Ovary (tissue), 9 donors: ENCODE measurements around the gene TAAR2. TPM values are rescaled to one million over a fixed set of nuclear protein-coding genes. Genes with fewer than 3 reads are reported as not detected.
"Not testable (repeated sequence)": the region's sequence is repeated elsewhere in the genome, so short reads cannot be mapped to it uniquely, and the experiment has no call there.

Experiments
- DNase-seq, 5 donors: peaks; one replicate each; pipeline ENCODE4 v3.0.0-alpha.2; 2019 to 2020
- H3K27ac ChIP-seq, 2 donors: fragments of 200-600 bp; one replicate each; pipeline versions ENCODE4 v1.5.1 to v1.8.0; 2019 to 2022
- H3K27me3 ChIP-seq: fragments of 200-600 bp; one replicate; pipeline ENCODE4 v1.8.0; 2022
- H3K36me3 ChIP-seq: fragments of 200-600 bp; sonication (generic); one replicate; pipeline ENCODE4 v1.5.1; 2019
- H3K4me1 ChIP-seq: one replicate; pipeline ENCODE4 v1.8.1; 2013; ENCODE audit warnings: mild to moderate bottlenecking, moderate library complexity; ENCODE audit not compliant: insufficient read depth
- H3K4me3 ChIP-seq: fragments of 200-600 bp; sonication (generic); one replicate; pipeline ENCODE4 v1.5.1; 2017
- H3K9me3 ChIP-seq, 2 donors: fragments of 200-600 bp in 1 of 2; sonication (generic) in 1 of 2; one replicate each; pipeline versions ENCODE4 v1.5.1 to v1.8.1; 2013 to 2019; ENCODE audit warnings: mild to moderate bottlenecking in 1 of 2, moderate library complexity in 1 of 2
- EP300 ChIP-seq: sonication (generic); formaldehyde crosslinking; IDR thresholded peaks from one replicate; pipeline ENCODE4 v1.6.1; 2017; ENCODE audit warnings: antibody characterized with exemption
- POLR2A ChIP-seq: fragments of 450-650 bp; IDR thresholded peaks from one replicate; pipeline ENCODE4 v1.6.1; 2017; ENCODE audit warnings: antibody characterized with exemption, mild to moderate bottlenecking, moderate library complexity
- WGBS, 3 donors: extraction: QIAGEN DNeasy Blood & Tissue Kit in 1 of 3; methylation state at CpG; one replicate each; pipeline versions ENCODE4 v1.1.5 to v1.1.7; 2013 to 2017; 5-methylcytosine and 5-hydroxymethylcytosine counted together
- intact Hi-C, 4 donors: fragments of 100-400 bp; cut with DNase I; formaldehyde crosslinking; loops; one replicate each; pipeline versions ENCODE4 v1.11.0 to v1.15.1; 2022 to 2023
- polyA plus RNA-seq, 2 donors: library from polyadenylated mRNA; stranded (reverse); fragments of 200-250 nt in 1 of 2; fragments of 350-450 nt in 1 of 2; fragmentation: Illumina TruSeq in 1 of 2; extraction: RNeasy Lipid Tissue Mini Kit (QIAGEN cat#74804) in 1 of 2; gene quantifications; one replicate each; pipeline ENCODE4 v1.2.3, GENCODE V29; 2013 to 2014
- total RNA-seq, 7 donors: library from RNA; depleted of rRNA in 2 of 7; stranded (reverse); fragments of >200 nt in 2 of 7; fragmentation: NEBNext Ultra II Directional in 3 of 7; extraction: Animal tissue kit (Norgen Biotek cat#: 25700) in 3 of 7; gene quantifications; one replicate each; pipeline versions ENCODE4 v1.1.0 to v1.2.4, GENCODE V29; 2016 to 2023
- TF ChIP-seq, protein P1 (sequence below), 3 donors: fragments of 450-650 bp in 2 of 3; fragments of 200-600 bp in 1 of 3; IDR thresholded peaks; one replicate each; pipeline versions ENCODE4 v1.5.1 to v1.8.0; 2016 to 2022; ENCODE audit warnings: antibody characterized with exemption in 3 of 3, mild to moderate bottlenecking in 1 of 3
- donor health status: DM: no; HTN: no; CAD: no; lungs with moderate emphysema.
- donor health status: DM: no; HTN: no; CAD: no.
- donor health status: Bipolar disorder and iron deficiency.
- donor health status: DM: yes; HTN: yes; CAD: no.
- donor health status: DM: no; HTN: no; CAD: no.
- donor health status: DM: yes; HTN: yes; CAD: no.

Gene TAAR2
- total and polyA plus RNA-seq, 9 donors = not detected

DNA sequence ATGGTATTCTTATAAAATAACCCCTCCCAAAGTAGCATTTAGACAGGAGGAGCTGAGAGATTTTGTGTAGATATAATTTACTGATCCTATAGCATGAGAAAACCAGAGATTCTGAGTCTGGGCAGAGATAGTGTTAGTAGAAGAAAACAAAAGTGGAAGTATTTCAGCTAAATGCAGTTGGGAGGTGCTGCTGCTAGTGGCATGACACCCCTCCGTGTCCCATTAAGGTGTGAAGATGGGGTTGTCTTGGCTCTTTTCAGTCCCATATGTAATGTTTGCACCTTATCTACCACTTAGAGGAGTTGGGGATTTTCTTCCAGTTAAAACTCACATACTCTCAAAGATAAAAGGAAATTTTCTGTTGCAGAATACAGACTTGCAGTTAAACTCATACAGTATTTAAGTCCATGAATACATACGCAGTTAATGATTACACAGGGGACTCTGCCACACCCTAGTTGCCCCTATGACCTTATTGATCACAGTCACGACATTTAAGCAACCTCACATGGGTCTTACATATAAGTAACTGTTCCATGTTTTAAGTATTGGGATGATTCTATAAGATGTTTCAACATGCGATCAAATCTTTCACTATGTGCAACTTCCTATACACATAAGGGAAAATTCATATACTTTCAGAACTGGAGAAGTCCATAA is 11.5 kb downstream of the TAAR2 start:
- Histone ChIP-seq H3K4me1 (no peaks in the 10 kb centered on the region), H3K4me3 (no peak overlapping the region), H3K36me3 (no peaks in the 10 kb centered on the region), H3K27me3 (no peaks in the 10 kb centered on the region), H3K27ac (no peak overlapping the region), H3K9me3 (no peaks in the 10 kb centered on the region)
- TF ChIP-seq EP300 = no peak
- no peak for TF ChIP-seq POLR2A
- TF ChIP-seq, protein P1, sequence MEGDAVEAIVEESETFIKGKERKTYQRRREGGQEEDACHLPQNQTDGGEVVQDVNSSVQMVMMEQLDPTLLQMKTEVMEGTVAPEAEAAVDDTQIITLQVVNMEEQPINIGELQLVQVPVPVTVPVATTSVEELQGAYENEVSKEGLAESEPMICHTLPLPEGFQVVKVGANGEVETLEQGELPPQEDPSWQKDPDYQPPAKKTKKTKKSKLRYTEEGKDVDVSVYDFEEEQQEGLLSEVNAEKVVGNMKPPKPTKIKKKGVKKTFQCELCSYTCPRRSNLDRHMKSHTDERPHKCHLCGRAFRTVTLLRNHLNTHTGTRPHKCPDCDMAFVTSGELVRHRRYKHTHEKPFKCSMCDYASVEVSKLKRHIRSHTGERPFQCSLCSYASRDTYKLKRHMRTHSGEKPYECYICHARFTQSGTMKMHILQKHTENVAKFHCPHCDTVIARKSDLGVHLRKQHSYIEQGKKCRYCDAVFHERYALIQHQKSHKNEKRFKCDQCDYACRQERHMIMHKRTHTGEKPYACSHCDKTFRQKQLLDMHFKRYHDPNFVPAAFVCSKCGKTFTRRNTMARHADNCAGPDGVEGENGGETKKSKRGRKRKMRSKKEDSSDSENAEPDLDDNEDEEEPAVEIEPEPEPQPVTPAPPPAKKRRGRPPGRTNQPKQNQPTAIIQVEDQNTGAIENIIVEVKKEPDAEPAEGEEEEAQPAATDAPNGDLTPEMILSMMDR (IDR thresholded peaks at IDR 0.05) = no peak
- DNase-seq = no peak
- 54 to 63% (median 60%) methylated on average over 4 of the region's 4 CpGs for WGBS, 3 donors
- intact Hi-C loops = no loop called here

DNA sequence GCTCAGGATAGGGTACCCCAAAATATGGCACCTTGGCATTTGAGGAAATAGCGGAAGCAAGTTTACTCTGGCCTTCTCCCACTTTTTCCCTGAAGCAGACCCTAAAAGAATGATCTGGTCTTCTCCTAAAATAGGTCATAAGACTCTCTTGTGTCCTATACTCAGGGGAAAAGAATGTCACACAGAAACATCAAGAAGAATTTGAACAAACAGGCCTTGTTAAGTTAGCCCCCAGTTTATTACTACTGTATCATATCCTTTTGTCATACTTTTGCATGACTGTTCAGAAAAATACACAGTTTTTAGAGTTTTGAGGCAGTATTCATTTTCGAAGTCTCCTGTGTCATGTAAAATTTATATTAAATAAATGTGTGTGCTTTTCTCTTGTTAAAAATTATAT is 12.5 kb downstream of the TAAR2 start:
- H3K27me3 ChIP-seq = no peaks in the 10 kb centered on the region
- H3K4me3 ChIP-seq = no peak overlapping the region
- intact Hi-C loops = no loop called here
- no peaks in the 10 kb centered on the region for H3K4me1 ChIP-seq
- no peak for DNase-seq
- no peaks in the 10 kb centered on the region for H3K9me3 ChIP-seq
- H3K36me3 ChIP-seq = no peaks in the 10 kb centered on the region
- WGBS, 3 donors = 87 to 93% (median 92%) methylated on average over 2 of the region's 2 CpGs
- no peak overlapping the region for H3K27ac ChIP-seq
- TF ChIP-seq POLR2A (no peak), EP300 (no peak)
- TF ChIP-seq, protein P1 (IDR thresholded peaks at IDR 0.05) = no peak

DNA sequence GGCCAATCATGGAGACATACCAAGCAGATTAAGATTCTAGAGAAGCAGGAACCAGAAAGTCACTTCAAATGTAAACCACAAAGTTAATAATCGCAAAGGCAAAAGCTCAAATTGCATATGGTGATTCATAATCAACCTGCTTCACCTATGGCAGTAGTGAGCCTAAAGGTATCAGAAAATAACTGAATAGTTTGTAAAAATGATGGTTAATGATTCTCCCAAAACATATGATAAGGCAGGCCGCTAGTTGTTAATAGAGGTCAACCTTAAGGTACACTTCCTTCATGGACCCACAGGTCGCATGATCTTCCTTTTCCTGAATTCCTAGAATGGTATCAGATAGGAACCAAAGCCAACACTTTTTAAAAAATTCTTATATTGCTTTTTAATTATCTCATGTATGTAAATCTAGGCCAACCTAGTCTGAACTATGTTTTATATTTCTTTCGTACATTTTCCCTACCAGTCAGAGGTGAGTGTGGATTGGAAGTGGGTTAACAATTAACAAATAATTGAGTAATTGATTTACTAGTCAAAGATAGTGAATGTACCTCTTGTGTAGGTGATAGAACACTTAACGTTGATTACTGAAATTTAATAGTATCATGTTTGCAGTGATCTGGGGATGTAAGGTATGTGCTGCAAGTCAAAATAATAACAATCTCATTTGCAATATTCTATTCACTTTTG is 16.4 kb downstream of the TAAR2 start:
- 81 to 92% (median 83%) methylated on average over 5 of the region's 5 CpGs for WGBS, 3 donors
- Histone ChIP-seq H3K27me3 (no peaks in the 10 kb centered on the region), H3K4me3 (no peak overlapping the region), H3K36me3 (no peaks in the 10 kb centered on the region), H3K9me3 (no peaks in the 10 kb centered on the region), H3K4me1 (no peaks in the 10 kb centered on the region), H3K27ac (no peak overlapping the region)
- DNase-seq = no peak
- TF ChIP-seq EP300 (no peak), POLR2A (no peak)
- TF ChIP-seq, protein P1 (IDR thresholded peaks at IDR 0.05) = no peak
- intact Hi-C loops = no loop called here

DNA sequence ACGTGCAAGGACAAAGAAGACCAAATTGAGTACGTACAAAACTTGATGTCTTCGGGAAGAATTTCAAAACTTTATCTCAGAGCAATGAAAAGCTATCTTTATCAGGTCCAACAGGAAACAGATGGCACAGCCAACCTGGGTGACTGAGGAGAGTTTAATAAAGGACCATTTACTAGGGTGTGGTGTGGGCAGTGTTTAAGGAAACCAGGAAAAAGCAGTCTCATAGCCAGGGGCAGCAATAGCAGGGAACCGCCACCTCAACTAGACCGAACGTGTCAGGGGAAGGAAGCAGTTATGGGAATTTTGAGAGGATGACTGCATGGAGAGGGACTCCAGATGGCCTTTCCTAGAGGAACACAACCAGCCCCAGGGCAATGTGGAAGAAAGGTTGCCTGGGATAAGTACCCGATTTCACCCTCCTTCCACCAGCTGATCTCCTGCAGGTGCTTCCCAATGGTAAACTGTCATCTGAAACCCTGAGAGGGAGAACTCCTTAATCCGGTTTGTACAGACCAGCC is 19.4 kb downstream of the TAAR2 start:
- no peaks in the 10 kb centered on the region for H3K4me1 ChIP-seq
- intact Hi-C loops = no loop called here
- WGBS, 3 donors = 81 to 88% (median 81%) methylated on average over 8 of the region's 8 CpGs
- no peak for DNase-seq
- no peaks in the 10 kb centered on the region for H3K27me3 ChIP-seq
- H3K9me3 ChIP-seq = no peaks in the 10 kb centered on the region
- TF ChIP-seq POLR2A = no peak
- TF ChIP-seq EP300 = no peak
- TF ChIP-seq, protein P1 (IDR thresholded peaks at IDR 0.05) = no peak
- no peak overlapping the region for H3K4me3 ChIP-seq
- no peak overlapping the region for H3K27ac ChIP-seq
- no peaks in the 10 kb centered on the region for H3K36me3 ChIP-seq

DNA sequence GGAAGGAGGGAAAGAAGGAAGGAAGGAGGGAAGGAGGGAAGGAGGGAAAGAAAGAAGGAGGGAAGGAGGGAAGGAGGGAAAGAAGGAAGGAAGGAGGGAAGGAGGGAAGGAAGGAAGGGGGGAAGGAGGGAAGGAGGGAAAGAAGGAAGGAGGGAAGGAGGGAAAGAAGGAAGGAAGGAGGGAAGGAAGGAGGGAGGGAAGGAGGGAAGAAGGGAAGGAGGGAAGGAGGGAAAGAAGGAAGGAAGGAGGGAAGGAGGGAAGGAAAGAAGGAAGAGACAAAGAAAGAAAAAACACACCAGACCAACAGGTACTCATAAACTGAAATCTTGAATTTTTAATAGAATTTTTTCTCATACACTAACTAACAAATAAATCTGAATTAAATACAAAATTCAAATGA is 23.2 kb downstream of the TAAR2 start:
- H3K9me3 ChIP-seq, H3K27me3 ChIP-seq, DNase-seq, H3K4me1 ChIP-seq, H3K27ac ChIP-seq, intact Hi-C loops, H3K36me3 ChIP-seq, H3K4me3 ChIP-seq: not testable (repeated sequence)
